GM12875 (cell line): Measurements from ENCODE around the gene RGS3.

Experiments
- H3K4me3 ChIP-seq: one replicate; pipeline ENCODE4 v1.5.1; 2011; ENCODE audit warnings: low read depth, low read length, control low read depth
- CTCF ChIP-seq: IDR thresholded peaks from 2 replicates; pipeline ENCODE4 v1.5.1; 2011; ENCODE audit warnings: low read depth, mild to moderate bottlenecking, control low read depth, inconsistent platforms, low read length, moderate library complexity, borderline replicate concordance; ENCODE audit not compliant: insufficient read depth

RGS3 gene

GRCh38 chr9:113516840-113517577 is 53.5 kb downstream of the RGS3 start:
- H3K4me3 ChIP-seq: peak overlapping the region; percentile 62
- TF ChIP-seq CTCF: no peak

GRCh38 chr9:113519426-113520108 is 56.0 kb downstream of the RGS3 start:
- peak overlapping the region; percentile 17 for H3K4me3 ChIP-seq
- TF ChIP-seq CTCF: no peak

GRCh38 chr9:113520109-113520642 is 56.6 kb downstream of the RGS3 start:
- no peak for TF ChIP-seq CTCF
- no peak overlapping the region for H3K4me3 ChIP-seq

- no peak overlapping the region for H3K4me3 ChIP-seq
- no peak for TF ChIP-seq CTCF
Observed at GRCh38 chr9:113521693-113522255, 58.2 kb downstream of the RGS3 start.

- no peak for TF ChIP-seq CTCF
- no peak overlapping the region for H3K4me3 ChIP-seq
Observed at GRCh38 chr9:113522419-113522818, 58.9 kb downstream of the RGS3 start.

- TF ChIP-seq CTCF: no peak
- H3K4me3 ChIP-seq: peak overlapping the region; percentile 3
Observed at GRCh38 chr9:113522858-113523257, 59.3 kb downstream of the RGS3 start.
